IMR-90 (cell line): ENCODE data around the gene CYSTM1. TPM values are rescaled to one million over a fixed set of nuclear protein-coding genes. Genes with fewer than 3 reads are reported as not detected.

ENCODE experiments used
- ATAC-seq: fragments of 200-7000 bp; cut with Tn5 transposase; 2 replicates; pipeline ENCODE4 v1.9.1; 2020; ENCODE audit warnings: low read depth, mild to moderate bottlenecking, moderate library complexity
- BruUV-seq: library from RNA; stranded (reverse); fragments of 400-500 nt; replicated peaks from 2 replicates; lab custom pipeline; 2021; lab: Mats Ljungman, UMichigan
- CTCF ChIA-PET: fragments of 300-600 bp; formaldehyde crosslinking; extraction: SDS; loops from one replicate; lab custom pipeline; 2021; ENCODE audit warnings: antibody characterized with exemption; lab: Yijun Ruan, JAX
- POLR2A ChIA-PET: fragments of 300-600 bp; sonication (Branson Sonifier 250); formaldehyde crosslinking; loops from one replicate; lab custom pipeline; 2022; ENCODE audit warnings: antibody characterized with exemption; ENCODE audit not compliant: unreplicated experiment; lab: Charles Lee
- DNase-seq: peaks from one replicate; pipeline ENCODE4 v3.0.0; 2013
- H2AFZ ChIP-seq: replicated peaks from 2 replicates; pipeline ENCODE3; 2013; ENCODE audit warnings: low read length, mild to moderate bottlenecking; ENCODE audit not compliant: poor library complexity
- H2AK5ac ChIP-seq: 2 replicates; pipeline ENCODE4 v1.6.1; 2013; ENCODE audit warnings: low read depth, low read length, inconsistent platforms
- H2AK9ac ChIP-seq: replicated peaks from 2 replicates; pipeline ENCODE3; 2013; ENCODE audit warnings: mild to moderate bottlenecking, low read depth, low read length, moderate library complexity; ENCODE audit not compliant: poor library complexity
- H2BK120ac ChIP-seq: 2 replicates; pipeline ENCODE4 v1.6.1; 2013; ENCODE audit warnings: low read depth, low read length, inconsistent platforms
- H2BK15ac ChIP-seq: 3 replicates; pipeline ENCODE4 v1.6.1; 2013; ENCODE audit warnings: low read depth, low read length, inconsistent platforms
- H2BK20ac ChIP-seq: 2 replicates; pipeline ENCODE4 v1.6.1; 2013; ENCODE audit warnings: low read depth, mild to moderate bottlenecking, inconsistent platforms, low read length, moderate library complexity
- H2BK5ac ChIP-seq: 2 replicates; pipeline ENCODE4 v1.6.1; 2013; ENCODE audit warnings: mild to moderate bottlenecking, low read depth, low read length, inconsistent platforms; ENCODE audit not compliant: poor library complexity, severe bottlenecking
- H3K14ac ChIP-seq: replicated peaks from 2 replicates; pipeline ENCODE4 v1.6.1; 2013; ENCODE audit warnings: low read depth, low read length, inconsistent platforms
- H3K18ac ChIP-seq: 2 replicates; pipeline ENCODE4 v1.6.1; 2013; ENCODE audit warnings: low read depth, low read length, control low read depth
- H3K23ac ChIP-seq: 2 replicates; pipeline ENCODE4 v1.6.1; 2013; ENCODE audit warnings: low read depth, low read length, inconsistent platforms
- H3K27ac ChIP-seq: 2 replicates; pipeline ENCODE4 v1.5.1; 2013; ENCODE audit warnings: mild to moderate bottlenecking, control low read depth, low read length; ENCODE audit not compliant: insufficient read depth
- H3K27me3 ChIP-seq: 2 replicates; pipeline ENCODE4 v1.6.1; 2013; ENCODE audit warnings: low read length; ENCODE audit not compliant: control insufficient read depth, insufficient read depth
- H3K36me3 ChIP-seq: 2 replicates; pipeline ENCODE4 v1.6.1; 2013; ENCODE audit warnings: low read length, mixed read lengths; ENCODE audit not compliant: control insufficient read depth, insufficient read depth
- H3K4ac ChIP-seq: 2 replicates; pipeline ENCODE4 v1.6.1; 2013; ENCODE audit warnings: low read depth, low read length, inconsistent platforms
- H3K4me1 ChIP-seq: 2 replicates; pipeline ENCODE4 v1.6.1; 2013; ENCODE audit warnings: low read length, mixed read lengths; ENCODE audit not compliant: control insufficient read depth, insufficient read depth
- H3K4me2 ChIP-seq: 2 replicates; pipeline ENCODE4 v1.6.1; 2013; ENCODE audit warnings: low read depth, mild to moderate bottlenecking, control low read depth, low read length, moderate library complexity
- H3K4me3 ChIP-seq: 2 replicates; pipeline ENCODE4 v1.5.1; 2013; ENCODE audit warnings: low read depth, mild to moderate bottlenecking, control low read depth, low read length, moderate library complexity; ENCODE audit not compliant: insufficient read depth
- H3K56ac ChIP-seq: 2 replicates; pipeline ENCODE4 v1.6.1; 2013; ENCODE audit warnings: low read length, inconsistent platforms; ENCODE audit not compliant: insufficient read depth; ENCODE audit errors: extremely low read depth
- H3K79me1 ChIP-seq, 2 experiments: 2 replicates each; pipeline ENCODE4 v1.6.1; 2013; ENCODE audit warnings: low read length in 2 of 2, inconsistent platforms in 1 of 2, low read depth in 1 of 2
- H3K9ac ChIP-seq: 2 replicates; pipeline ENCODE4 v1.6.1; 2013; ENCODE audit warnings: low read depth, low read length, control low read depth
- H3K9me1 ChIP-seq: 2 replicates; pipeline ENCODE4 v1.6.1; 2013; ENCODE audit warnings: low read length, inconsistent platforms; ENCODE audit not compliant: insufficient read depth
- H3K9me3 ChIP-seq: 2 replicates; pipeline ENCODE4 v1.6.1; 2013; ENCODE audit warnings: low read length; ENCODE audit not compliant: control insufficient read depth, insufficient read depth
- H4K20me1 ChIP-seq: 2 replicates; pipeline ENCODE4 v1.6.1; 2013; ENCODE audit warnings: low read length, inconsistent platforms; ENCODE audit not compliant: insufficient read depth
- H4K5ac ChIP-seq: 2 replicates; pipeline ENCODE4 v1.6.1; 2013; ENCODE audit warnings: mild to moderate bottlenecking, low read depth, low read length, control low read depth
- H4K8ac ChIP-seq, 2 experiments: 2 replicates each; pipeline ENCODE4 v1.6.1; 2013; ENCODE audit warnings: low read depth in 2 of 2, low read length in 2 of 2, control low read depth in 1 of 2, inconsistent platforms in 1 of 2
- H4K91ac ChIP-seq: 2 replicates; pipeline ENCODE4 v1.6.1; 2013; ENCODE audit warnings: low read depth, low read length, inconsistent platforms; ENCODE audit not compliant: insufficient read depth
- BHLHE40 ChIP-seq: fragments of 150-350 bp; IDR thresholded peaks from 2 replicates; pipeline ENCODE4 v1.6.1; 2016; ENCODE audit warnings: mild to moderate bottlenecking, low read depth, low read length
- CEBPB ChIP-seq: IDR thresholded peaks from 2 replicates; pipeline ENCODE4 v1.6.1; 2012; ENCODE audit warnings: low read depth, low read length, improper control_type of control experiment
- CHD1 ChIP-seq: IDR thresholded peaks from 2 replicates; pipeline ENCODE4 v1.6.1; 2012; ENCODE audit warnings: low read depth, low read length, improper control_type of control experiment
- FOS ChIP-seq: fragments of 150-350 bp; IDR thresholded peaks from 2 replicates; pipeline ENCODE4 v1.6.1; 2016; ENCODE audit warnings: low read depth, low read length
- MAFK ChIP-seq: IDR thresholded peaks from 2 replicates; pipeline ENCODE4 v1.6.1; 2012; ENCODE audit warnings: low read depth, low read length, improper control_type of control experiment
- MAZ ChIP-seq: IDR thresholded peaks from 2 replicates; pipeline ENCODE4 v1.6.1; 2012; ENCODE audit warnings: low read depth, mild to moderate bottlenecking, low read length, improper control_type of control experiment, moderate library complexity, borderline replicate concordance
- MXI1 ChIP-seq: IDR thresholded peaks from 2 replicates; pipeline ENCODE4 v1.6.1; 2012; ENCODE audit warnings: low read depth, mild to moderate bottlenecking, low read length, moderate library complexity, borderline replicate concordance
- NFE2L2 ChIP-seq: fragments of 150-350 bp; IDR thresholded peaks from 2 replicates; pipeline ENCODE4 v1.6.1; 2016; ENCODE audit warnings: low read depth, mild to moderate bottlenecking, low read length
- POLR2A ChIP-seq: IDR thresholded peaks from 2 replicates; pipeline ENCODE4 v1.6.1; 2012; ENCODE audit warnings: mild to moderate bottlenecking, low read depth, low read length
- RAD21 ChIP-seq: IDR thresholded peaks from 2 replicates; pipeline ENCODE4 v1.6.1; 2012; ENCODE audit warnings: low read length, improper control_type of control experiment
- RCOR1 ChIP-seq: IDR thresholded peaks from 2 replicates; pipeline ENCODE4 v1.6.1; 2012; ENCODE audit warnings: mild to moderate bottlenecking, low read length, improper control_type of control experiment; ENCODE audit not compliant: insufficient replicate concordance
- RFX5 ChIP-seq: IDR thresholded peaks from 2 replicates; pipeline ENCODE4 v1.8.0; 2012; ENCODE audit warnings: low read depth, mild to moderate bottlenecking, low read length, moderate library complexity
- SMC3 ChIP-seq: fragments of 150-350 bp; IDR thresholded peaks from 2 replicates; pipeline ENCODE4 v1.6.1; 2016; ENCODE audit warnings: low read depth, mild to moderate bottlenecking, antibody characterized with exemption, low read length, moderate library complexity
- WGBS, 2 experiments: methylation state at CpG; one replicate each; pipeline versions ENCODE4 v1.1.5 to v1.1.7; 2013; ENCODE audit warnings: missing lambda C conversion rate in 2 of 2; ENCODE audit not compliant: insufficient read length in 1 of 2; ENCODE audit errors: extremely low coverage in 2 of 2; 5-methylcytosine and 5-hydroxymethylcytosine counted together
- dilution Hi-C: fragments of 300-500 bp; cut with HindIII; formaldehyde crosslinking; loops from one replicate; pipeline ENCODE4 v1.14.3; 2018; ENCODE audit warnings: low sequenced_read_pairs; ENCODE audit not compliant: unreplicated experiment
- in situ Hi-C: fragments of 300-500 bp; cut with MboI; formaldehyde crosslinking; loops from 3 replicates; pipeline ENCODE4 v1.14.3; 2019; ENCODE audit warnings: low sequenced_read_pairs, inconsistent platforms, mixed read lengths
- intact Hi-C: fragments of 100-400 bp; cut with micrococcal nuclease; formaldehyde crosslinking; loops from 2 replicates; pipeline ENCODE4 v1.10.0; 2022
- polyA plus RNA-seq, 3 experiments: library from polyadenylated mRNA; depleted of rRNA; stranded (reverse); fragments of >200 nt; gene quantifications; 2 replicates each; pipeline ENCODE4 v1.2.3, GENCODE V29; 2012; ENCODE audit warnings: low replicate concordance in 1 of 3
- total RNA-seq: library from RNA; depleted of rRNA; stranded (reverse); fragments of >200 nt; gene quantifications from 2 replicates; pipeline ENCODE4 v1.2.3, GENCODE V29; 2012
- TF ChIP-seq, protein P1 (sequence below): fragments of 150-350 bp; IDR thresholded peaks from 2 replicates; pipeline ENCODE4 v1.6.1; 2017; ENCODE audit warnings: mild to moderate bottlenecking, antibody characterized with exemption, low read length, low read depth
- TF ChIP-seq, protein P2 (sequence below): fragments of 150-350 bp; IDR thresholded peaks from 2 replicates; pipeline ENCODE4 v1.6.1; 2016; ENCODE audit warnings: low read depth, mild to moderate bottlenecking, low read length, moderate library complexity, borderline replicate concordance
- TF ChIP-seq, protein P3 (sequence below): conservative IDR thresholded peaks from 2 replicates; pipeline ENCODE4 v1.5.1; 2012; ENCODE audit warnings: mild to moderate bottlenecking, low read depth, low read length, improper control_type of control experiment

CYSTM1 gene
- total and polyA plus RNA-seq, 2 of the 4 experiments (the other 2 are of a cell fraction): 7.3 to 15.0 TPM

DNA sequence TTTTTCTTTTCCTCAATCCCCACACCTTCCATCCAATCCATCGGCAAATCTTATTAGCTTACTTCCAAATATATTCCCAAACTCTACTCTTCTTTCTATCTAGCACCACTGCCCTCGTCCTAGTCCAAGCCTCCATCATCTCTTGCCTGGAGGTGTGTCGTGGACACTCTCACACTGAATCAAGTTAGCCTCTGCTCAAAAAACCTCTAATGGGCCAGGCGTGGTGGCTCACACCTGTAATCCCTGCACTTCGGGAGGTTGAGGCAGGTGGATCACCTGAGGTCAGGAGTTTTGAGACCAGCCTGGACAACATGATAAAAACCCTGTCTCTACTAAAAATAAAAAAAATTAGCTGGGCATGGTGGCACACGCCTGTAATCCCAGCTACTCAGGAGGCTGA, 81.7 kb downstream of the CYSTM1 start:
- H2BK15ac ChIP-seq: no peak overlapping the region
- no peak overlapping the region for H3K56ac ChIP-seq
- no peak overlapping the region for H2AFZ ChIP-seq
- BruUV-seq: no TSS peak
- peaks cover 27% of the 10 kb centered on the region for H3K4me1 ChIP-seq
- POLR2A ChIA-PET: interaction anchor here (0.6 kb wide), 1 partner anchor 36 kb away, joined by 5 read pairs; no protein-coding TSS in a partner anchor
- H2BK120ac ChIP-seq: no peak overlapping the region
- H3K36me3 ChIP-seq: 0 out of 2 replicates have a peak, but pooled peaks cover 1% of the 10 kb centered on the region
- H3K79me1 ChIP-seq: peaks cover 58 to 91% of the 10 kb centered on the region in 2 experiments
- TF ChIP-seq CHD1 (no peak), RCOR1 (no peak), MAZ (no peak), RFX5 (no peak), MXI1 (no peak), NFE2L2 (no peak), SMC3 (no peak), CEBPB (no peak), BHLHE40 (no peak), POLR2A (no peak), MAFK (no peak), FOS (no peak), RAD21 (no peak)
- TF ChIP-seq, protein P1, sequence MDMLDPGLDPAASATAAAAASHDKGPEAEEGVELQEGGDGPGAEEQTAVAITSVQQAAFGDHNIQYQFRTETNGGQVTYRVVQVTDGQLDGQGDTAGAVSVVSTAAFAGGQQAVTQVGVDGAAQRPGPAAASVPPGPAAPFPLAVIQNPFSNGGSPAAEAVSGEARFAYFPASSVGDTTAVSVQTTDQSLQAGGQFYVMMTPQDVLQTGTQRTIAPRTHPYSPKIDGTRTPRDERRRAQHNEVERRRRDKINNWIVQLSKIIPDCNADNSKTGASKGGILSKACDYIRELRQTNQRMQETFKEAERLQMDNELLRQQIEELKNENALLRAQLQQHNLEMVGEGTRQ: no peak
- TF ChIP-seq, protein P2, sequence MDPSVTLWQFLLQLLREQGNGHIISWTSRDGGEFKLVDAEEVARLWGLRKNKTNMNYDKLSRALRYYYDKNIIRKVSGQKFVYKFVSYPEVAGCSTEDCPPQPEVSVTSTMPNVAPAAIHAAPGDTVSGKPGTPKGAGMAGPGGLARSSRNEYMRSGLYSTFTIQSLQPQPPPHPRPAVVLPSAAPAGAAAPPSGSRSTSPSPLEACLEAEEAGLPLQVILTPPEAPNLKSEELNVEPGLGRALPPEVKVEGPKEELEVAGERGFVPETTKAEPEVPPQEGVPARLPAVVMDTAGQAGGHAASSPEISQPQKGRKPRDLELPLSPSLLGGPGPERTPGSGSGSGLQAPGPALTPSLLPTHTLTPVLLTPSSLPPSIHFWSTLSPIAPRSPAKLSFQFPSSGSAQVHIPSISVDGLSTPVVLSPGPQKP: no peak
- TF ChIP-seq, protein P3, sequence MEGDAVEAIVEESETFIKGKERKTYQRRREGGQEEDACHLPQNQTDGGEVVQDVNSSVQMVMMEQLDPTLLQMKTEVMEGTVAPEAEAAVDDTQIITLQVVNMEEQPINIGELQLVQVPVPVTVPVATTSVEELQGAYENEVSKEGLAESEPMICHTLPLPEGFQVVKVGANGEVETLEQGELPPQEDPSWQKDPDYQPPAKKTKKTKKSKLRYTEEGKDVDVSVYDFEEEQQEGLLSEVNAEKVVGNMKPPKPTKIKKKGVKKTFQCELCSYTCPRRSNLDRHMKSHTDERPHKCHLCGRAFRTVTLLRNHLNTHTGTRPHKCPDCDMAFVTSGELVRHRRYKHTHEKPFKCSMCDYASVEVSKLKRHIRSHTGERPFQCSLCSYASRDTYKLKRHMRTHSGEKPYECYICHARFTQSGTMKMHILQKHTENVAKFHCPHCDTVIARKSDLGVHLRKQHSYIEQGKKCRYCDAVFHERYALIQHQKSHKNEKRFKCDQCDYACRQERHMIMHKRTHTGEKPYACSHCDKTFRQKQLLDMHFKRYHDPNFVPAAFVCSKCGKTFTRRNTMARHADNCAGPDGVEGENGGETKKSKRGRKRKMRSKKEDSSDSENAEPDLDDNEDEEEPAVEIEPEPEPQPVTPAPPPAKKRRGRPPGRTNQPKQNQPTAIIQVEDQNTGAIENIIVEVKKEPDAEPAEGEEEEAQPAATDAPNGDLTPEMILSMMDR: no peak
- H4K20me1 ChIP-seq: peaks cover 18% of the 10 kb centered on the region
- no peak overlapping the region for H4K8ac ChIP-seq
- no peak overlapping the region for H4K91ac ChIP-seq
- no peaks in the 10 kb centered on the region for H3K9me3 ChIP-seq
- no peaks in the 10 kb centered on the region for H3K27me3 ChIP-seq
- H3K14ac ChIP-seq: no peak overlapping the region
- no peak overlapping the region for H2BK5ac ChIP-seq
- no peak overlapping the region for H2AK5ac ChIP-seq
- CTCF ChIA-PET: interaction anchor here (1.5 to 1.9 kb wide), 2 partner anchors 89 kb away, joined by 3 to 7 read pairs; partner anchors contain the start of gene HBEGF
- H2BK20ac ChIP-seq: no peak overlapping the region
- no peak overlapping the region for H2AK9ac ChIP-seq
- no peak overlapping the region for H4K5ac ChIP-seq
- 92 to 100% methylated on average over 1 to 3 of the region's 6 CpGs for WGBS, 2 experiments
- DNase-seq (no peak), ATAC-seq (no peak)
- dilution Hi-C loops: no loop called here
- no peak overlapping the region for H3K4me2 ChIP-seq
- no peak overlapping the region for H3K23ac ChIP-seq
- no peak overlapping the region for H3K18ac ChIP-seq
- intact Hi-C loops: no loop called here
- H3K4ac ChIP-seq: no peak overlapping the region
- H3K4me3 ChIP-seq: no peak overlapping the region
- no peak overlapping the region for H3K9ac ChIP-seq
- no peak overlapping the region for H3K27ac ChIP-seq
- peaks cover 49% of the 10 kb centered on the region for H3K9me1 ChIP-seq
- in situ Hi-C loops: no loop called here
